GM12875 (cell line): Measurements from ENCODE around the gene OR14K1.

Experiments
- H3K4me3 ChIP-seq: one replicate; pipeline ENCODE4 v1.5.1; 2011; ENCODE audit warnings: low read depth, low read length, control low read depth
- CTCF ChIP-seq: IDR thresholded peaks from 2 replicates; pipeline ENCODE4 v1.5.1; 2011; ENCODE audit warnings: low read depth, mild to moderate bottlenecking, control low read depth, inconsistent platforms, low read length, moderate library complexity, borderline replicate concordance; ENCODE audit not compliant: insufficient read depth

The OR14K1 gene

GRCh38 chr1:247769603-247770002, 31.2 kb downstream of the OR14K1 start:
- TF ChIP-seq CTCF: no peak

More at GRCh38 chr1:247769603-247770002, 31.2 kb downstream of the OR14K1 start:
- no peak overlapping the region for H3K4me3 ChIP-seq
